ENCODE measurements around the gene FAM120B. TPM values are rescaled to one million over a fixed set of nuclear protein-coding genes. Genes with fewer than 3 reads are reported as not detected.

Gene FAM120B
- total and polyA plus RNA-seq, 2 of the 4 experiments (the other 2 are of a cell fraction), result 15.3 to 28.0 TPM

- Histone ChIP-seq H3K14ac (replicated peaks; ENCODE audit: low read depth, low read length) (no peak overlapping the region), H4K91ac (ENCODE audit: insufficient read depth, low read depth, low read length) (no peak overlapping the region), H2AFZ (replicated peaks; ENCODE audit: low read length, poor library complexity) (peak overlapping the region; percentile 59), H4K5ac (ENCODE audit: low read depth, low read length) (no peak overlapping the region), H3K9me1 (ENCODE audit: insufficient read depth, low read length) (0 out of 2 replicates have a peak, but pooled peaks cover 3% of the 10 kb centered on the region), H3K18ac (ENCODE audit: low read depth, low read length) (no peak overlapping the region), H3K36me3 (ENCODE audit: control insufficient read depth, insufficient read depth, low read length) (no peaks in the 10 kb centered on the region), H4K8ac (ENCODE audit: low read depth in 2 of 2, low read length in 2 of 2) (no peak overlapping the region), H3K56ac (ENCODE audit: extremely low read depth, insufficient read depth, low read length) (no peak overlapping the region), H3K27ac (ENCODE audit: insufficient read depth, low read length) (no peak overlapping the region), H3K23ac (ENCODE audit: low read depth, low read length) (no peak overlapping the region), H3K4me1 (ENCODE audit: control insufficient read depth, insufficient read depth, low read length) (no peaks in the 10 kb centered on the region), H3K9me3 (ENCODE audit: control insufficient read depth, insufficient read depth, low read length) (no peaks in the 10 kb centered on the region; the same call in 1 of the 2 replicates), H2BK5ac (ENCODE audit: low read depth, low read length, poor library complexity, severe bottlenecking) (no peak overlapping the region), H3K79me1 (ENCODE audit: low read depth in 1 of 2, low read length in 2 of 2) (no peaks in the 10 kb centered on the region), H3K9ac (ENCODE audit: low read depth, low read length) (no peak overlapping the region), H4K20me1 (ENCODE audit: insufficient read depth, low read length) (no peaks in the 10 kb centered on the region), H3K4me3 (ENCODE audit: insufficient read depth, low read depth, low read length) (no peak overlapping the region), H3K4ac (ENCODE audit: low read depth, low read length) (no peak overlapping the region), H2BK20ac (ENCODE audit: low read depth, low read length) (no peak overlapping the region), H2BK15ac (ENCODE audit: low read depth, low read length) (no peak overlapping the region), H3K27me3 (ENCODE audit: control insufficient read depth, insufficient read depth, low read length) (peaks cover 2% of the 10 kb centered on the region; the same call in 1 of the 2 replicates), H2BK120ac (ENCODE audit: low read depth, low read length) (no peak overlapping the region), H2AK5ac (ENCODE audit: low read depth, low read length) (no peak overlapping the region), H2AK9ac (replicated peaks; ENCODE audit: low read depth, low read length, poor library complexity) (no peak overlapping the region), H3K4me2 (ENCODE audit: low read depth, low read length) (no peak overlapping the region)
- no TSS peak for BruUV-seq (replicated peaks)
- TF ChIP-seq MAFK (IDR thresholded peaks at IDR 0.05; ENCODE audit: low read depth, low read length) (no peak), SMC3 (IDR thresholded peaks at IDR 0.05; ENCODE audit: low read depth, low read length) (no peak), MXI1 (IDR thresholded peaks at IDR 0.05; ENCODE audit: borderline replicate concordance, low read depth, low read length) (no peak), FOS (IDR thresholded peaks at IDR 0.05; ENCODE audit: low read depth, low read length) (no peak), CHD1 (IDR thresholded peaks at IDR 0.05; ENCODE audit: low read depth, low read length) (no peak), MAZ (IDR thresholded peaks at IDR 0.05; ENCODE audit: borderline replicate concordance, low read depth, low read length) (no peak)
- in situ Hi-C loops (cut with MboI; ENCODE audit: low sequenced_read_pairs), result no loop called here
- intact Hi-C loops (cut with micrococcal nuclease), result no loop called here
- DNase-seq, result peak; percentile 39
- peak; percentile 55; the same call in 1 of the 2 replicates for ATAC-seq (ENCODE audit: low read depth)
- dilution Hi-C loops (cut with HindIII; ENCODE audit: low sequenced_read_pairs, unreplicated experiment), result no loop called here
- WGBS, 2 experiments (ENCODE audit: extremely low coverage in 2 of 2, insufficient read length in 1 of 2), result 75% methylated on average over 4 of the region's 20 CpGs; no CpG with 5 or more reads in 1 of the 2 experiments
- ChIA-PET POLR2A (ENCODE audit: unreplicated experiment) (no interaction called here), CTCF (no interaction called here)
Observed at GRCh38 chr6:170448751-170449630, 142.4 kb downstream of the FAM120B start.
